HG02759 (cell line): ENCODE measurements around the gene MED13L.

ENCODE experiments used
- ATAC-seq: cut with Tn5 transposase; IDR thresholded peaks from one replicate; pipeline ENCODE4 v1.9.1; 2021; ENCODE audit warnings: mild to moderate bottlenecking, moderate library complexity; ENCODE audit not compliant: unreplicated experiment

Gene MED13L

DNA sequence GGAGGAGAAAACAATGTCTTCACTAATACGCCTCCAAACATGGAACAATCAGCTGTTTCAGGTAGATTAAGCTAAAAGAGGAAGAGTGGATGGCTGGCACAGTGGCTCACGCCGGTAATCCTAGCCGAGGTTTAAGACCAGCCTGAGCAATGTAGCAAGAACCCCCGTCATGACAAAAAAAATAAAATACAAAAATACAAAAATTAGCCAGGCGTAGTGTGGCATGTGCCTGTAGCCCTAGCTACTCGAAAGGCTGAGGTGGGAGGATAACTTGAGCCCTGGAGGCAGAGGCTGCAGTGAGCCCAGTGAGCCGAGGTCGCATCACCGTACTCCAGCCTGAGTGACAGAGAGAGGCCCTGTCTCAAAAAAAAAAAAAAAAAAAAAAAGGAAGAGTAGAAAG lies 1.2 kb upstream of the MED13L start:
- no peak for ATAC-seq

GRCh38 chr12:116278279-116278626 lies 760 bp upstream of the MED13L start:
- ATAC-seq, result no peak

GRCh38 chr12:116276652-116277466 lies 634 bp downstream of the MED13L start:
- peak; percentile 32 for ATAC-seq

DNA sequence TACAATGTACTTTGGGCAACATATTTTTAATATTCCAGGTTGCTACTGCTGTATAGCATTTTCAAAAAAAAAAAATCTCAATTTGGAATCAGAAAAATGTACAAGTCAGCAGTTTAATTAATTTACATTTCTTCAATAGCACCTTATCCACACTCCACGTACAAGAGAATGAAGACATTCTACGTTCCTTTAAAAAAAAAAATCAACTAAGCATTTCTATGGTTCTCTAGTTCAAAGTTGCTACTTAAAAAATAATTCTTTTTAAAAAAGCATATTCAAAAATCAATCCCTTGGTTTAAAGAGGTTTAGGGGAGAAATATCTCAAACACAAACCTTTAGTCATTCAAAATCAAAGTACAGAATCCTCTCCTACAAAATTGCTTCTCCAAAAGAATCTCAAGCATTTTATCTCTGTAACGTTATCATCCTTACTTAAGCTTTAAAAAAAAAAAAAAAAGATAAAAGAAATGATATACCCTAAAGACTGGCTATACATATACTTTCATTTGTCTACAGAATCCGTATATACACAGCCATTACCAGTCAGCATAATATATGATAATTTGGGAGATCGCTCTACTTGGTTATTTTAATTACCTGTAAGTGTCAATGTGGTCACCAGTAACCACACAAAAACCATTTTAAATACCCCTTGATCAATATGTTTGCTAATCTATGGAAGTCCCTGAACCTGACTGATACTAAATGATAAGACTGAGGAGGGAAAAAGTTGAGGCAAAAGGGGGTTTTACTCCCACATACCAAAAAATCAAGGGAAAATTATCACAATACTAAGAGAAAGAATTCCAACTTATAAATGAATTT lies 2.7 kb downstream of the MED13L start:
- no peak for ATAC-seq

- ATAC-seq, result no peak
These were observed 3.5 kb downstream of the MED13L start for GRCh38 chr12:116273813-116274550.

- no peak for ATAC-seq
These were observed 9.5 kb downstream of the MED13L start for GRCh38 chr12:116267948-116268347.

- ATAC-seq, result no peak
These were observed 10.7 kb downstream of the MED13L start for GRCh38 chr12:116266631-116267349.

GRCh38 chr12:116266168-116266601 lies 11.3 kb downstream of the MED13L start:
- ATAC-seq, result no peak

- ATAC-seq, result no peak
These were observed 11.9 kb downstream of the MED13L start for GRCh38 chr12:116265351-116266147.

GRCh38 chr12:116264525-116265070 lies 12.9 kb downstream of the MED13L start:
- no peak for ATAC-seq

DNA sequence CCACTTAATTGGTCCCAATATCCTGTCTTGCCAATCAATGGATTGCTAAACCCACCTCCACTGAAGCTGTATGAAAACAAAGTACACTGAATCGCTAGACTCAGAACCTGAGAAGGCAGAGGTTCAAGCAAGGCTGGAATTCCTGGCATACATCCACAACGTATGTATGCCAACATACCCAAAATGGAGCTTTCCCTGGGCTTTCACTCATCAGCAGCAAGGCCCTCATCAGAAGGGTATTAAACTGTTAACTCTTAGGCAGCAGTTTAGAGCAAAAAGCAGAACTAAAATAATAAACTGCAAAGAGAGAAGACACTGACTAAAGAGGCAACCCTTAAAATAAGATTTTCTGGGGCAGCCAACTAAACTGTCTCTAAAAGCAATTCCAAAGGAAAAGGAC lies 13.6 kb downstream of the MED13L start:
- ATAC-seq, result no peak

GRCh38 chr12:116263431-116263830 lies 14.1 kb downstream of the MED13L start:
- no peak for ATAC-seq

DNA sequence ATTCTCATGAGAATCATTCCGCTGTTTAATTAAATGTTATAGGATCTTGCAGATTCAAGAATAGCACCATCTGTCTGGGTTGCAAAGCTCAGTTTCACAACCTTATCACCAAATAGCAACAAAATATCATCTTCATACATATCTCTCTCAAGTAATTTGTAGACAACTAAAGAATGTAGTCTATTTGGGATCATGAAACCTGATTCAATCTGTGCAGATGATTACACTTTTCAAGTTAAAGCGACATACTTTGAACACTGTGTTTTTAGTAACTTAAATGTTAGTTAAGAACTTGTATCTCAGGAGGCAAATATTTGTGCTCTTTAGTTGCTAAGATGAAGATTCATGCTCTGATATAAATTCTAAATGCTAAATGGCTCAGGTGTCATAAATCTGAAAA lies 14.8 kb downstream of the MED13L start:
- ATAC-seq, result no peak

DNA sequence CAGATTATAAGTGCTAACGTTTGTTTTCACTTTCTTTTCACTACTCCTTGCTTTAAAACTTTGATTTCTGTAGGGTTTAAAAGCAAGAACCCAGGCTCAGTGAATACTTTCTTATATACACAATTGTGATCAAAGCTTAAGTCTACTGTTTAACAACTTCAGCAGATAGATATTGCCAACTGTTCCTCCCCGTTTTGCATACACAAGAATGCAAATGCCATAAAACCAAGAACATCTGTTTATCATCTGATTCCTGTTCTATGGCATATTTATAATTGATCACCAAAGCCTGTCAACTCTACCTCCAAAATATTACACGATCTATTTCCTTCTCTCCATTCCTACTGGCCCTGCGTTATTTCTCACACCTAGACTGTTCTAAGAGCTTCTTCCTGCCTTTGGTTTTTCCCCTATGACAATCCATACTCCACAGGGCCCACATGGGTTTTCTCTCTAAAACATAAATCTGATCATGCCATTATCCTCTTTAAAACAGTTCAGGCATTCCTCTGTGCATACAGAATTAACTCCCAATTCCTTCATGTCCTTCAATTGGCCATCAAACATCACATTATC lies 15.9 kb downstream of the MED13L start:
- no peak for ATAC-seq

GRCh38 chr12:116259800-116260577 lies 17.5 kb downstream of the MED13L start:
- ATAC-seq, result no peak

GRCh38 chr12:116257826-116258225 lies 19.7 kb downstream of the MED13L start:
- ATAC-seq, result no peak

GRCh38 chr12:116257215-116257614 lies 20.3 kb downstream of the MED13L start:
- ATAC-seq, result no peak

- no peak for ATAC-seq
These were observed 27.6 kb downstream of the MED13L start for GRCh38 chr12:116249938-116250337.

DNA sequence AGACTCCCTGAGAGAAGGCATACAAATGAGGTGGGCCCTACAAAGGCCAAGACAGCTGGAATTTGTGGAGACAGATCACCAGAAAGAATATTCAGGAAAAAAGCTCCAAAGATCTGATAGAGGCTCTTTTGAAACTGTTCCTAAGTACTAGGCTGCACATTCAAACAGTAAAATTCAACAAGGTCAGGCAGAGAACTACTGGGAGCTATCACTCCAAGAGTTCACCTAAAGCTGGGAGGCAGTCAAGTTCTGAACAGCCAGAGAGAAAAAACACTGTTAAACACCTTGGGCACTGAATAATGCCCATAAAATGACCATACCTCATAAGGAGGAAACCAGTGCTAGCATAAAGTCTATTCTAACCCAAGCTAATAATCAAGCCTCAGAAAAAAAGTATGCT lies 28.6 kb downstream of the MED13L start:
- ATAC-seq, result no peak
